DND-41 (cell line): ENCODE data around the gene LCN1.

ENCODE experiments used
- ATAC-seq: fragments of 200-7000 bp; cut with Tn5 transposase; 3 replicates; pipeline ENCODE4 v1.9.1; 2021; ENCODE audit warnings: low read depth; ENCODE audit not compliant: insufficient read depth
- DNase-seq: peaks from one replicate; pipeline ENCODE4 v3.0.0-alpha.2; 2020
- H2AFZ ChIP-seq: 2 replicates; pipeline ENCODE4 v1.6.0; 2012; ENCODE audit warnings: low read depth, low read length
- H3K27ac ChIP-seq: 2 replicates; pipeline ENCODE4 v1.5.1; 2012; ENCODE audit warnings: low read length, inconsistent platforms
- H3K27me3 ChIP-seq: fragments of 200-600 bp; sonication (generic); 2 replicates; pipeline ENCODE4 v1.6.0; 2012; ENCODE audit warnings: low read length, mild to moderate bottlenecking, inconsistent platforms; ENCODE audit not compliant: insufficient read depth, poor library complexity
- H3K36me3 ChIP-seq: 2 replicates; pipeline ENCODE4 v1.5.1; 2012; ENCODE audit warnings: low read length, inconsistent platforms; ENCODE audit not compliant: insufficient read depth
- H3K4me1 ChIP-seq: 2 replicates; pipeline ENCODE4 v1.5.1; 2012; ENCODE audit warnings: mild to moderate bottlenecking, low read length; ENCODE audit not compliant: insufficient read depth
- H3K4me2 ChIP-seq: 2 replicates; pipeline ENCODE4 v1.6.0; 2012; ENCODE audit warnings: mild to moderate bottlenecking, moderate library complexity, low read length, inconsistent platforms; ENCODE audit not compliant: insufficient read depth
- H3K4me3 ChIP-seq, 2 experiments: fragments of 200-600 bp in 1 of 2; shearing (Covaris generic) in 1 of 2; 2 replicates each; pipeline ENCODE4 v1.5.1; 2012 to 2016; ENCODE audit warnings: inconsistent platforms in 2 of 2, low read length in 2 of 2, mild to moderate bottlenecking in 2 of 2, low read depth in 1 of 2, moderate library complexity in 1 of 2
- H3K79me2 ChIP-seq: 2 replicates; pipeline ENCODE4 v1.6.0; 2012; ENCODE audit warnings: low read length, inconsistent platforms; ENCODE audit not compliant: insufficient read depth
- H3K9ac ChIP-seq: 2 replicates; pipeline ENCODE4 v1.6.0; 2012; ENCODE audit warnings: low read depth, mild to moderate bottlenecking, inconsistent platforms, low read length, moderate library complexity
- H3K9me3 ChIP-seq: 2 replicates; pipeline ENCODE4 v1.5.1; 2012; ENCODE audit warnings: low read length, moderate library complexity, mild to moderate bottlenecking, inconsistent platforms; ENCODE audit not compliant: insufficient read depth, severe bottlenecking
- H4K20me1 ChIP-seq: 2 replicates; pipeline ENCODE4 v1.6.0; 2012; ENCODE audit warnings: low read length; ENCODE audit not compliant: insufficient read depth
- EZH2 ChIP-seq: IDR thresholded peaks from 3 replicates; pipeline ENCODE4 v1.6.1; 2012; ENCODE audit warnings: borderline replicate concordance, low read depth, mild to moderate bottlenecking, moderate library complexity, low read length, inconsistent platforms; ENCODE audit not compliant: severe bottlenecking
- TF ChIP-seq, protein P1 (sequence below): IDR thresholded peaks from 2 replicates; pipeline ENCODE4 v1.5.1; 2012; ENCODE audit warnings: borderline replicate concordance, low read length, moderate library complexity, mild to moderate bottlenecking; ENCODE audit not compliant: poor library complexity, severe bottlenecking; ENCODE audit errors: extremely low read depth

The LCN1 gene

DNA sequence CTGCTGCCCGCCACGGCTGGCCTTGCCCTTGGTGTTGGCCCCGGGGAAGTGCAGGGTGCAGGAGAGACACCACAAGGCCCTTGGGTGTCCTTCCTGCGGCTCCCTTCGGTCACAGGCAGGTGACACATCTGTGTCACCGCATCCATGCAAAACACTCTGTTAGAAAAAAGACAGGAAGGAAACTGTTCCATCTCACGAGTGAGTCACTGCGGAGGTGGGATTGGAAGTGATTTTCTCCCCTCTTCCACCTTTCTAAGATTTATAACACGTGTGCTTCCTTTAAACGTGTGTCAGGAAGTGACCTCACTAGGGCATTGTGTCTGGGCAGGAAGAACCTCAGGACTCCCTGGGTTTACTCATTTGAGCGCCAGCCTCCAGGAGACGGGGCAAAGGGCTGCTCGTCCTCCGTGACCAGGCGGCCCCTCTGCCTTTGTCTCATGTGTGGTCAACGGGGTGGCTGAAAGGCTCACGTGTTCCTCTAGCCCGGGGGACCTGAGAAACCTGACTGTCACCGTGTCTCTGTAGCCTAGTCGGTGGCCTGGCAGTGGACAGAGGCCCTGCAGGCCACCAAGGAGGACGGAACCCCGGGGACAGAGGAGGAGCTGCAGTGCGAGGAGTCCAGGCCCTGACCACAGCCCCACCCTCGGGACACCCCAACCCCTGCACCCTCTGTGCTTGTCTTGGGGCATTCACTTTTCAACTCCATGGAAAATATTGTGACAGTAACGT lies 4.9 kb upstream of the LCN1 start:
- no peak overlapping the region for H3K4me2 ChIP-seq
- H3K4me3 ChIP-seq, result no peak overlapping the region
- no peaks in the 10 kb centered on the region for H3K79me2 ChIP-seq
- H3K9me3 ChIP-seq, result no peaks in the 10 kb centered on the region
- no peaks in the 10 kb centered on the region for H4K20me1 ChIP-seq
- no peak overlapping the region for H2AFZ ChIP-seq
- TF ChIP-seq, protein P1, sequence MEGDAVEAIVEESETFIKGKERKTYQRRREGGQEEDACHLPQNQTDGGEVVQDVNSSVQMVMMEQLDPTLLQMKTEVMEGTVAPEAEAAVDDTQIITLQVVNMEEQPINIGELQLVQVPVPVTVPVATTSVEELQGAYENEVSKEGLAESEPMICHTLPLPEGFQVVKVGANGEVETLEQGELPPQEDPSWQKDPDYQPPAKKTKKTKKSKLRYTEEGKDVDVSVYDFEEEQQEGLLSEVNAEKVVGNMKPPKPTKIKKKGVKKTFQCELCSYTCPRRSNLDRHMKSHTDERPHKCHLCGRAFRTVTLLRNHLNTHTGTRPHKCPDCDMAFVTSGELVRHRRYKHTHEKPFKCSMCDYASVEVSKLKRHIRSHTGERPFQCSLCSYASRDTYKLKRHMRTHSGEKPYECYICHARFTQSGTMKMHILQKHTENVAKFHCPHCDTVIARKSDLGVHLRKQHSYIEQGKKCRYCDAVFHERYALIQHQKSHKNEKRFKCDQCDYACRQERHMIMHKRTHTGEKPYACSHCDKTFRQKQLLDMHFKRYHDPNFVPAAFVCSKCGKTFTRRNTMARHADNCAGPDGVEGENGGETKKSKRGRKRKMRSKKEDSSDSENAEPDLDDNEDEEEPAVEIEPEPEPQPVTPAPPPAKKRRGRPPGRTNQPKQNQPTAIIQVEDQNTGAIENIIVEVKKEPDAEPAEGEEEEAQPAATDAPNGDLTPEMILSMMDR, result no peak
- TF ChIP-seq EZH2, result no peak
- no peaks in the 10 kb centered on the region for H3K36me3 ChIP-seq
- H3K27me3 ChIP-seq, result no peaks in the 10 kb centered on the region
- no peaks in the 10 kb centered on the region for H3K4me1 ChIP-seq
- H3K27ac ChIP-seq, result no peak overlapping the region
- H3K9ac ChIP-seq, result no peak overlapping the region
- DNase-seq, result no peak
- ATAC-seq, result no peak

DNA sequence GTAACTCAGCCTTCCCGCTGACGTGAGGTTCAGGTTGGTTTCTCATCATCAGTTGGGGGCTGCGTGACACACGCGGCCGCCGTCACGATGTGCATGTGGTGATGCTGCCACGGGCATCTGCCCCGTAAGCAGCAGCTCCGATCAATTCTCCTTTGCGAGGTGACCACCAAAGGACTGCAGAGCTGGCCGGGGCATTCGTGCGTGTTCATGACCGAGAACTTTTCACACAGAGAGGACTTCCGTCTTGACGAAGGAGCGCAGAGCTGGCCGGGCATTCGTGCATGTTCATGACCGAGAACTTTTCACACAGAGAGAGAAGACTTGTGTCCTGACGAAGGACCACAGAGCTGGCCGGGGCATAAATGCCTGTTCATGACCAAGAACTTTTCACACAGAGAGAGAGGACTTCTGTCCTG lies 3.8 kb upstream of the LCN1 start:
- no peaks in the 10 kb centered on the region for H4K20me1 ChIP-seq
- no peaks in the 10 kb centered on the region for H3K27me3 ChIP-seq
- no peak overlapping the region for H2AFZ ChIP-seq
- no peak overlapping the region for H3K27ac ChIP-seq
- H3K79me2 ChIP-seq, result no peaks in the 10 kb centered on the region
- H3K4me2 ChIP-seq, result no peak overlapping the region
- no peak for TF ChIP-seq EZH2
- H3K4me1 ChIP-seq, result no peaks in the 10 kb centered on the region
- no peak for ATAC-seq
- DNase-seq, result no peak
- H3K9ac ChIP-seq, result no peak overlapping the region
- H3K4me3 ChIP-seq, result no peak overlapping the region
- H3K9me3 ChIP-seq, result no peaks in the 10 kb centered on the region
- H3K36me3 ChIP-seq, result no peaks in the 10 kb centered on the region

DNA sequence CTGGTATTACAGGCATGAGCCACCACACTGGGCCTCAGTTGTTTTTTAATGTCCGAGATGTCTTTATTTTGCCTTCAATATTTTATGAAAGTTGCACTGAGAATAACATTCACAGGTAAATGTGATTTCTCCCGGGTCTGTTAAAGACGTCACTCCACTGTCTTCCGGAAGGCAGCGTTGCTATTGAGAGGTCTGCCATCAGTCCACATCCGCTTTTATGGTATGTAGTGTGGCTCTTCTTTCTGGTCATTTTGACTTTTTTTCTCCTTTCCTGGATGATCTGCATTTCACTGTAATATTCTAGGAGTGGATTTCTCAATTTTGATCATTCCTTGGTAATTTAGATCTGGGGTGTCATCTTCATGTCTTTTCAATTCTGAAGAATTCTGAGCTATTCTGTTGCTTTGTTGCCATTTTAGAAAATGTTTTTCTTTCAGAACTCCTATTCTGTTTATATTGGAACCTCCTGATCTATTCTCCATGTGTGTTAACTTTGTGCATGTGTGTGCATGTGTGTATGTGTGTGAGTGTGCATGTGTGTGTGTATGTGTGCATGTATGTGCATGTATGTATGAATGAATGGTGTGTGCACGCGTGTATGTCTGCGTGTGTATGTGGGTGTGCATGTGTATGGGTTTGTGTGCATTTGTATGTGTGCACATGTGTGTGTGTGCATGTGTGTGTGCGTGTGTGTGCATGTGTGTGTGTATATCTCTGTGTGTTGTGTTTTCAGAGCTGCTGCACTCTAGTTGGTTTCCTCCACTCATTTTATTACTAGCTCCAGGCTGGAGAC lies 1.9 kb upstream of the LCN1 start:
- Histone ChIP-seq H3K4me3 (no peak overlapping the region), H2AFZ (no peak overlapping the region), H3K27me3 (no peaks in the 10 kb centered on the region), H3K9ac (no peak overlapping the region), H3K27ac (no peak overlapping the region), H3K4me2 (no peak overlapping the region), H3K9me3 (no peaks in the 10 kb centered on the region), H4K20me1 (no peaks in the 10 kb centered on the region), H3K79me2 (no peaks in the 10 kb centered on the region), H3K36me3 (no peaks in the 10 kb centered on the region), H3K4me1 (no peaks in the 10 kb centered on the region)
- DNase-seq (no peak), ATAC-seq (no peak)
- TF ChIP-seq, protein P1, result no peak
- TF ChIP-seq EZH2, result no peak

DNA sequence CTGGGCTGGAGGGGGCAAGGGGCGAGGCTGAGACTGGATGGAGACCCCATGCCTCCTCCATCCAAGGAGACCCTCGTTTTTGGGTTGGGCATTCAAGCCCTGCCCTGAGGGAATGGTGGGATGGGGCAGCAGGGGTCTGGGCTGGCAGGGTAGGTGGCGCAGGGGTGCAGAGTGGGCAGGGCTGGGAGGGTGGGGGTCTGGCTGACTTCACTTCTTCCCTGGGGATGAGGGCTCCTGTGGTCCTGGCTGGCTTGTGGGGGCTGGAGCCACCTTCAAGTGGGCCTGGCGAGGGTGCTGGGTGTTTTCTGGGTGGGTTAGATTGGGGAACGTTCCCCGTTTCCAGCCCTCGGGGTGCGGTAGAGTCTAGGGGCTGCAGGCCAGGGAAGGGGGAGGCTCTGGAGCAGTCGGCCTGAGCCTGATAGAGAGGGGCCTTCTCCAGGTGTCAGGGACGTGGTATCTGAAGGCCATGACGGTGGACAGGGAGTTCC lies 412 bp downstream of the LCN1 start:
- Histone ChIP-seq H3K79me2 (no peaks in the 10 kb centered on the region), H3K27ac (no peak overlapping the region), H3K9ac (no peak overlapping the region), H3K36me3 (no peaks in the 10 kb centered on the region), H3K4me2 (no peak overlapping the region), H3K27me3 (no peaks in the 10 kb centered on the region), H4K20me1 (no peaks in the 10 kb centered on the region), H3K4me3 (no peak overlapping the region), H3K4me1 (no peaks in the 10 kb centered on the region), H2AFZ (no peak overlapping the region), H3K9me3 (no peaks in the 10 kb centered on the region)
- no peak for TF ChIP-seq EZH2
- TF ChIP-seq, protein P1, result no peak
- no peak for ATAC-seq
- DNase-seq, result no peak
